SKM-1 treated with dmso at 0.1 percent for 144 hours (cell line): ENCODE data around the gene NOS3.
"Not testable (repeated sequence)": the region's sequence is repeated elsewhere in the genome, so short reads cannot be mapped to it uniquely, and the experiment has no call there.

Source experiments
- DNase-seq: peaks from one replicate; lab custom pipeline; 2025; ENCODE audit not compliant: unreplicated experiment; lab: John Stamatoyannopoulos, UW

The NOS3 gene

GRCh38 chr7:151032936-151033863 lies 42.4 kb downstream of the NOS3 start:
- no peak for DNase-seq

- DNase-seq = no peak
These were observed 43.0 kb downstream of the NOS3 start for GRCh38 chr7:151033864-151034249.

- DNase-seq = no peak
These were observed 43.7 kb downstream of the NOS3 start for GRCh38 chr7:151034312-151035025.

GRCh38 chr7:151035026-151035717 lies 44.4 kb downstream of the NOS3 start:
- DNase-seq = no peak

- DNase-seq = no peak
These were observed 45.1 kb downstream of the NOS3 start for GRCh38 chr7:151035902-151036301.

- DNase-seq = peak; percentile 52
These were observed 48.4 kb downstream of the NOS3 start for GRCh38 chr7:151038951-151039849.

GRCh38 chr7:151039850-151040548 lies 49.2 kb downstream of the NOS3 start:
- DNase-seq = no peak

- no peak for DNase-seq
These were observed 50.0 kb downstream of the NOS3 start for GRCh38 chr7:151040616-151041375.

GRCh38 chr7:151043449-151043848 lies 52.6 kb downstream of the NOS3 start:
- not testable (repeated sequence) for DNase-seq

- no peak for DNase-seq
These were observed 53.1 kb downstream of the NOS3 start for GRCh38 chr7:151043959-151044358.

GRCh38 chr7:151045262-151045661 lies 54.4 kb downstream of the NOS3 start:
- DNase-seq = no peak

- DNase-seq = no peak
These were observed 55.1 kb downstream of the NOS3 start for GRCh38 chr7:151045967-151046366.

GRCh38 chr7:151046603-151047573 lies 56.1 kb downstream of the NOS3 start:
- no peak for DNase-seq

GRCh38 chr7:151047976-151048815 lies 57.4 kb downstream of the NOS3 start, which contains the start of gene ASIC3:
ASIC3 (plus strand) TSS chr7:151048531; CDS start chr7:151048886, 355 bp downstream.
- no peak for DNase-seq

- no peak for DNase-seq
These were observed 58.2 kb downstream of the NOS3 start for GRCh38 chr7:151048911-151049463.

- DNase-seq = no peak
These were observed 60.3 kb downstream of the NOS3 start for GRCh38 chr7:151051108-151051507.

- peak; percentile 4 for DNase-seq
These were observed 62.3 kb downstream of the NOS3 start for GRCh38 chr7:151053096-151053495.
